Measurements from ENCODE around the gene ABHD12B.
"Not testable (repeated sequence)": the region's sequence is repeated elsewhere in the genome, so short reads cannot be mapped to it uniquely, and the experiment has no call there.

The ABHD12B gene

DNA sequence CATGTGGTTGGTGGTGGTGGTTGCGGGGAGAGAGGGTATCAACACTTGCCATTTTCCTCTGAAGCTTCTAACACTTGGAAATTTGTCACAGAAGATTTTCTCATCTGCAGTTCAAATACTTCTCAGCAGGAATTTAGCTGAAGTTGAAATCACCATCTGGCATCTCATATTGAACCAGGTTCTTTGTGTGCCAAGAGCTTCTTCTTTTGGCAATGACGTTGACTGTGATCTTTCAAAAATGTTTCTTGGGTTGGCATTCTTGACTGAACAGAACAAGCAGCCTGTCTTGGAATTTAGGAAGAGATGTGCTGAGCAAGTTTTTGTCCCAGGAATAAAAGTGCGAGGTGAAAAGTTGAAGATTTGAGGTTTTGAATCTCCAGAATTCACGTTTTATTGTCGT lies 32.2 kb upstream of the ABHD12B start:
- DNase-seq (ENCODE audit: low read depth), result no peak

DNA sequence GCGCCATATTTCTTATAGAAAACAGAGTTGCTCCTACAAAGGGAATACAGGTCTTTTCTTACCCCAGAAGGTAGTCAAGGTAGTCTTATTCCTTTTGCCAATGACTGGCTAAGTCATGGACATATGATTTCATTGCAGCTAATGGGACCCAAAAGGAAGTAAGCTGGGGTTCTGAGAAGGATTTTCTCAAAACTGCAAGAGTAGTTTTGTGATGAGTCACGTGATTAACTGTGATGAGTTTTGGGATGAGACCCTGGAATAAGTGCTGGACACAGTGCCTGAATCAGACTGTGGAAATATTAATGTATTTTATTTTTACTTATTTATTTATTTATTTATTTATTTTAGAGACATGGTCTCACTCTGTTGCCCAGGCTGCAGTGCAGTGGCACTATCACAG lies 27.5 kb upstream of the ABHD12B start:
- no peak for DNase-seq (ENCODE audit: low read depth)

DNA sequence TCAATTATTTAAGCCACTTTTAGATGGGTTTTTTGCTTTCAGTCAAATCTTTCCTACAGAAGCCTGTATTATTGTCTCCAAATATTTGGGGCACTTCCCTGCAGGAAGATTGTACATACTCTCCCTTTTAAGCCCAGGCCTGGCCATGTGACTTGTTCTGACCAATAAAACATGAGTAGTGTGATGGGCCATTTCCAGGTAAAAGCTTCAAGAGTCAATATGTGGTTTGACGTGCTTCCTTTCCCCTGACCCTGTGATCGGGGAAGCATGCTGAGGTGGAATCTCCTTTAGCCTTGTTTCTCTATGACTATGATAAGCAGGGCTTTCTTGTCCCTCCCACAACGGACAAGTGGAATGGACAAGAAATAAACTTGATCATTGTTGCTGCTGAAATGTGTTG lies 26.7 kb upstream of the ABHD12B start:
- DNase-seq (ENCODE audit: low read depth), result no peak

DNA sequence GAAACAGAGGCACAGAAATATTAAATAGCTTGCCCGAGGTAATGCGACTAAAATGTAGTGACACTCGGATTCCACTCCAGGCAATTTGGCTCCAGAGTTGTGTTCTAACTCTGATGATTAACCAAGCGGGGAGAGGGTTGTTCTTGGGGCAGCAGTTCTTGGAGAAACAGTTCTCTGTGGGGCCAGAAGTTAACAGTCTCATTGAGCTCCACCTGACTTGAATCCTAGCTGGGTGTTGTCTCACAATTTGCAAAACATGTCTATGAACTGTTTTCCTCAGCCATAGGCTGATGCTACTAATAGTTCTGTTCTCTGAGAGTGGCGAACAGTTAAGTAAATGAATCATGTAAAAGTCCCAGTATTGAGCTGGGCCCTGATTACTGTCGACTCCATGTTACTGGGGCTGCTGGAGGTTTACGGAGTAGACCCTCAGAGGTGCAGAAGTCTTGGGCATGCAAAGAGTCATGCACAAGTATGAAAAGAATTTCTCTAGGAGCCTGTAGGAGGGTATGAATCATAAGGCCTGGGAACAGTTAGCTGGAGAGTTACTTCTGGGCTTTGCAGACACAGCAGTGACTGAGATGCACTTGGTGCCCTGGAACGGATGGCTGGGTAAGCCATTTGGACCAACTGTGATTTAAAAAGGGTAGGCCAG lies 25.5 kb upstream of the ABHD12B start:
- peak; percentile 96 for DNase-seq (ENCODE audit: low read depth)

DNA sequence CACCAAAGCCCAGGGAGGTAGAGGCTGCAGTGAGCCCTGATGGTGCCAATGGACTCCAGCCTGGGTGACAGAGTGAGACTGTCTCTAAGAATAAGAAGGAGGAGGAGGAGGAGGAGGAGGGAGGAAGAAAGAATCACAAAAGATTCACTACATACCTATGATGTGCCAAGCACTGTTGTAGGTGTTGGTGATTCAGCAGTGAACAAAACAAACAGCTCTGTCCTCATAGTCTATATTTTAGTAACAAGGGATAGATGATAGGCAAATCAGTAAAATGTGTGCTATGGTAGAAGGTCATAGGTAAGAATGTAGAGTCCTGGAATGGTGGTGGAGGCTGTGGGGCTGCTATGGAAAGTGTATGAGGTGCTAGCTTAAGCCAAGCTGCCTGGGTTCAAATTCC lies 18.0 kb upstream of the ABHD12B start:
- no peak for DNase-seq (ENCODE audit: low read depth)

DNA sequence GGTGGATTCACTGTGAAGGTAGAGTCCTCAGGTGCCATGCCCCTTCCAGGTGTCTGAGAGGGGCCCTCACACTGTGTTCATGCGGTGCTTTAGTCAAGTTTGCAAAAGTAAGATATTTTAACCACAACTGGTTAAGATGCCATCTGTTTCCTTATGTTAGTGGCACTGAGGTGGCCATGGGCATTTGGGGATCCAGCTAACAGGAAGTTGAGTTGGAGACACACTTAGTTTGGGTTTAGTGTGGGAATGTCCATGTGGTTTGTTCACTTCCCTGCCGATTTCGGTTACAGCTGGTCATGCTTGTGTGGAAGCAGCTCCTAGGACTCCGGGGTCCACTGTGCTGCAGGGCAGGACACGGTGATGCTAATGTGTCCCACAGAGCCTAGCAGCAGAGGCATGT lies 17.3 kb upstream of the ABHD12B start:
- DNase-seq (ENCODE audit: low read depth), result no peak

DNA sequence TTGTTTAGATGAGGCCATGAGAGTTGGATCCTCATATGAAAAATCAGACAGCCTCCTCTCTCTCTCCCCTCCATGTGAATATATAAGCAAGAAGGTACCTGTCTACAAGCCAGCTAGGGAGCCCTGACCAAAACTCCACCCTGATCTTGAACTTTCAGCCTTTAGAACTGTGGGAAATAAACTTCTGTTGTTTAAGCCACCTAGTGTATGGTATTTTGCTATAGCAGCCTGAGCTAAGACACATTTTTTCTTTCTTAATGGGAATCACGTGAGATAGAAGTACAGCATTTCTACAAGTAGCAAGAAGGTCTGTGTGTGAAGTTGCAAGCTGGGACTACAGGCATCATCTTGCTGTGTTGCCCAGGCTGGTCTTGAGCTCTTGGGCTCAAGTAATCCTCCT lies 16.3 kb upstream of the ABHD12B start:
- DNase-seq (ENCODE audit: low read depth), result peak; percentile 49

DNA sequence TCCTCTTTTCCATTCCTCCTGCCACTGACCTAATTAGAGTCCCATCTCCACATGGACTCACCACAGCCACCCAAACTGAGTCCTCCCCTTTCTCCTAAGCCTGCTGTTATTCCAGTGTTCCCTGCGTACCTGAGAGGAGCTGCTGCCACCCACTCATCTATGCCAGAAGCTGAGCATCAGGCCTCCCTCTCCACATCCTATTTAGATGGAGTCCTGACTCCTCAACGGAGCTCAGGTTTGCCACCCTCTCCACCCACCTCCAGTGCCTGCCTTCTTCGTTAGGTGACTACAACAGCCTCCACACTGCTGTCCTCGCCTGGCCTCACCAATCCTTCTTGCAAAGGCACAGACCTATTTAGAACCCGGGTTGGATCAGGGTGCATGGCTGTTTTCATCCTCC lies 15.2 kb upstream of the ABHD12B start:
- DNase-seq (ENCODE audit: low read depth), result no peak

DNA sequence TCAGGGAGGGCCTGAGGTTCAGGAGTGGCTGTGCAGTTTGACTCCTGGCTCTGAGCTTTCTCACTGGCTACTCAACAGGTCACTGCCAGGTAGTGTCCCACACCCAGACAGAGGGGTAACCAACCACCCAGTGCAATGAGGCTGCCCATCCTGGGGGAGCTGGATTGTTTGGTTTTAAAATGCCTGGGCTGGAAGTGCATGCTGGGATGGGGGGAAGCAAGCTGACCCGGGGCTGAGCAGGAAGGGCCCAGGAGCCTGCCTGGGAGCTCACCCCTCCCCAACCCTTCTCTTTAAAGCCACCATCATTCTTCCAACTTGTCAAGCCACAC lies 12.6 kb upstream of the ABHD12B start:
- DNase-seq (ENCODE audit: low read depth), result no peak

DNA sequence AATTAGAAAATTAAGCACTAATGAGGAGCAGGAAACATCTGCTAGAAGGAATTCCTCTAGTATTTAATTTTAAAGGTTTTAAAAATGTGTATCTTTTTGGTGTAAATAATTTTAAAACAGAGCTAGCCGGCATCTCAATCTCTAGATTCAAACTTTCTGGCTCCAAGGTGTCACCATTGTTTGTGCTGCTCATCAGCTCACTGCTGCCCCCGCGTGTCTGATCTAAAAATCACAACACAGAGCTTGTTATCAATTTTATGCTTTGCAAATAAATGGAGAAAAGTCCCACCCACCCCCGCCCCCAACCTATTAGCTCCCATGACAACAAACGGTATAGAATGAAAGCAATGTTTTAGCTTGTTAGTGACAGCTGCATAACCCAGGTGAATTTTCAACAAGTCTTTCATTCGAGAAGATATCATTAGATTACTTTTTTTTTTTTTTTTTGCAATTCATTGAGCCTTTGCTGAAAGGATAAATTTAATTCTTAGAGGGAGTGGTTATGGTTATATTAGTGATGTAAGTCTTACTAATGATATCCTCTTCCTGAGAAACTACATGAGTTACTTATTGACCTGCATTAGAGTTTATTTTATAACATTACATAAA lies 11.3 kb upstream of the ABHD12B start:
- peak; percentile 86 for DNase-seq (ENCODE audit: low read depth)

DNA sequence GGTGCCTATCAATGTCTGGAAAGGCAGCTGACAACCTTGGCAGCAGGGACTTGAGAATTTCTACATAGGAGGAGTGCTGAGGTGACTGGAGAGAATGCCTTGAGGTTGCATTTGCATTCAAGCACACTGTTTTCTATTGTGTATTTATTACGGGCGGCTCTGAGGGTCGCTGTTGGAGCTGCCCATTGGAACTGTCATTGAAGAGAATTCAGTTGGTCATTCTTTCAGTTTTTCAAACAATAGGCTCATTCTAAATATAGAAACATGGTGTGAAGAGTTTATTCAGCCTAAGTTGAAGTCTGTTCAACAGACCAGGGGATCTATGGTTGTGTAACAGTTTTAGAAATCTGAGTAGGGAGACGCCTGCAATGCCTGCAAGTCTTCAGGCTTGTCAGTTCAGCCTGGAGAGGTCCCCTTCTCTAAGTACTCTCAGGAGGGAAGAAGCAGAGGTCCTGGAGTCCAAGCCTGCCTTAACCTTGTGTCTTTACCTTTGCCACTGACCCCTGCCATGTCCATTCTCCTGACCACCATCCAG lies 9.8 kb upstream of the ABHD12B start:
- no peak for DNase-seq (ENCODE audit: low read depth)

DNA sequence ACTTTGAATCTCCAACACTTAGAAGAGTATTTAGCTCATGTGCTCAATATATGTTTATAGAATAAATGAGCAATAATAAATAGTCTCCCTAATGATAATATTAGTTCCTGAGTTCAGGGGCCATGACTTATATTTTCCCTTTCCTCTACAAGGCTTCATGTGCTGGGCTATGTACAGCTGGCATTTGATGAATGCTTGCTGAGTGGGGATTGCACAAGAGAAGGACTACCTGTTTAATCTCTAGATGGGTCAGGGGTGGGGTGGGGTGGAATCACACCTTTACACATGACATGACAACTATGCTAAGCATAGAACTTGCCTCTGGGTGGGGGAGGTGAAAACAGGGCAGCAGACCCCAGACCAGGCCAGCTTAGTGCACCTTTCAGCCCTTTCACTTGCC lies 7.6 kb upstream of the ABHD12B start:
- DNase-seq (ENCODE audit: low read depth), result no peak

DNA sequence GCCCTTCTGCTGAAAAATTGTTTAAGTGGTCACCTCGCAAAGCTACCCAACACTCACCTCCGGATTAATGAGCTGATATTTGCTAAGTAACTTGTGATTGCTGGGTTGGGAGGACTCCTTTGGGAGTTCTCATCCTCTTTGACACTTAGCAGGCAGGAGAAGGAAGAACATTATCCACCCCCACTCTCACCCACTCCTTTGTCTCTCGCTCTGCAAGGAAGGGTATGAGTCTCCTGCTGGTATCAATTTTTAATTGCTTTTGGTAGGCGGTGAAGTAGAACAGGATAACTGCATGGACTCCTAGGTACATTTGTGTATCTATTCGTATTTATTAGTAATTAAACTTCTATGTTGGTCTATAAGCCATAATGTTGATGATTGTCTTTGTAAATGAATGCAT lies 6.9 kb upstream of the ABHD12B start:
- DNase-seq (ENCODE audit: low read depth), result no peak

DNA sequence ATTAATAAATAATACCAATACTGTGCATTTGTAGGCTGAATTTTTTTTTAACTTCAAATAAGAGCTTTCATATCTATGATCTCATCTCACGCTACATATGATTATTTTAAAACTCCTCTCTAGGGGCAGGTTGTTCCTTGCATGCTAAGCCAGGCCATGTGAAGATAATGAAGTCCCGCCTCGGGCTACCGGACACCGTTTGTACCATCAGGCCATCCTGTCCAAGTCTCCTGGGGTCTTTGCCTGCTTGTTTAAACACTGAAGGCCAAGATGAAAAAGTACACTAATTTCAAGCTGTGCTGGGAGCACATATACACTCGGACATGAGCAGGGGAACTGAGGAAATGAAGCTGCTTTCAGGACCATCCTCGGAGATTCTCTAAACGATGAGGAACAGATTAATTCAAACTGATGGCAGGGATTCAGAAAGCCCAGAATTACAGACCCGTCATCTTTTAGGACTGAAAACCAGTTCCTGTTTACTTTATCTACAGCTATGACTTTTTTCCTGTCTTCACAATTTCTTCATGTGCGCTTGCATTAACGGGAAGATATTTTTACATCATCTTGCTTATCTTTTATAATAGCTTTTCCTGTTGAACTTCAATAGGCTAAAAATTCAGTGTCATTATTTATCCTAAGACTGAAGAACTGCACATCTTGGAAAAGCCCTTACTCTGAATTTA lies 6.3 kb upstream of the ABHD12B start:
- peak; percentile 67 for DNase-seq (ENCODE audit: low read depth)

DNA sequence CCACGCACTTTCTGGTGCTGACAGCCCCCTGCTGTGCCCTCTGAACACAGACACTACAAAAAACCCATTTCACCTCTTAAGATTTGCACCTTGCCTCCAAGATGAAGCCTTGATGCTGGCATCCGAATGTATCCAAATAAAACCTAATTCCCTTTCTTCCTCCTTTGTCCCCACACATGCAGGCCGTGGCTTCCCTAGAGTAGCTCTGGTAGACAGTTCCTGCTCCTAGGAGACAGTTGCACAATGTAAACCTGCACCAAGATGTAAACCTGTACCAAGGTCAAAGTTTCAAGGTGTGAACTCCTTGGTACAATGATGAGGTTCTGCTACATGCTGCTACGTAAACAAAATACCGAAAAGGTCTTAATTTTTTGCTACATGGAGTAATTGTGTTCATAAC lies 625 bp upstream of the ABHD12B start:
- DNase-seq (ENCODE audit: low read depth), result no peak

DNA sequence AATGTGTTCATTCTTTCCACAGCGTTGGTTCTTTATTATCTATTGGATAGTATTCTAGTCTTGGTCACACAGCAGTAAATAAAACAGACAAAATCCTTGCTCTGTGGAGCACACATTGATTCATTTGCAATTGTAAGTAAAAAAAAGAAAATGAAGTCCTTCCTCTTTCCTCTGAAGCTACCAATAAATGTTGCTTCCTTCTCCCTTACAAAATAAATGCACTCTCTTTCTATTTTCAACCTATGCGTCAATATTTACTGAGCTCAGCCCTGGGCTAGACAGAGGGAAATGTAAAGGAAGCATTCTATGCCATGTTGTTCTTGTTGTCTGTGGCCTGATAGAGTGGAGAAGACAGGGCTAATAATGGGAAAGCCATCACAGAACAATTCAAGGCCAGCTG lies 2.9 kb downstream of the ABHD12B start:
- DNase-seq (ENCODE audit: low read depth), result no peak

DNA sequence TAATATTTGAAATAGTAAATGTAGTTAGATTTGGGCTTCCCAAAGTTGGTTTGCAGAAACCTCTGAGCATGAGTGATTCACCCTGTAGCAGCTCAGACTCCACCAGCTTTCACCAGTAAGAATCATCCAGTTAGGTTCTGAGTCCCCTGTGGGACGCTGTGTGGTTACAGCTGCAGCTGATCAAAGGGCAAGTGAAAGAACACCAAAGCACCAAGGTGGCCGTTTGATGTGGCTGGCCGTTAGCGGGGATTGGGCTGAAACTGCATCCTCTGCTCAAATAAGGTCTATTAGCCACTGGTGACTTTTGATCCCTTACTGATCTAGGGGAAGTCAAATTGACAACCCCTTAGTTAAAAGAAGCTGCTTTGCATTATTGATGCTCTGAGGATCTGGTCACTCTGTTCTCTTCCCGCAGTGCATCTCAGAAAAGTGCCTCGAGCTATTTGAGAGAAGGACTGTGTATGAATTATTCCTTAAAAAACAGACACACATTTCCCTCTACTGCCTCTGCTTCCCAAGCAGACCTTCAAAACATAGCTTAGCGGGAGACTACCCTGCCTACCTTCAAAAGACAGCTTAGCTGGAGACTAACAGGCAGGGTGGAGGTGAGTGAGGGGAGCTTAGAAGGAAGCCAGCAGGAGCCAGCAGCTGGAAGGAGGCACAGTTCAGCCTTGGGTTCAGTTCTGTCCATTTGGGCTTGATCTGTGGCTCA lies 3.7 kb downstream of the ABHD12B start:
- DNase-seq (ENCODE audit: low read depth), result peak; percentile 39

DNA sequence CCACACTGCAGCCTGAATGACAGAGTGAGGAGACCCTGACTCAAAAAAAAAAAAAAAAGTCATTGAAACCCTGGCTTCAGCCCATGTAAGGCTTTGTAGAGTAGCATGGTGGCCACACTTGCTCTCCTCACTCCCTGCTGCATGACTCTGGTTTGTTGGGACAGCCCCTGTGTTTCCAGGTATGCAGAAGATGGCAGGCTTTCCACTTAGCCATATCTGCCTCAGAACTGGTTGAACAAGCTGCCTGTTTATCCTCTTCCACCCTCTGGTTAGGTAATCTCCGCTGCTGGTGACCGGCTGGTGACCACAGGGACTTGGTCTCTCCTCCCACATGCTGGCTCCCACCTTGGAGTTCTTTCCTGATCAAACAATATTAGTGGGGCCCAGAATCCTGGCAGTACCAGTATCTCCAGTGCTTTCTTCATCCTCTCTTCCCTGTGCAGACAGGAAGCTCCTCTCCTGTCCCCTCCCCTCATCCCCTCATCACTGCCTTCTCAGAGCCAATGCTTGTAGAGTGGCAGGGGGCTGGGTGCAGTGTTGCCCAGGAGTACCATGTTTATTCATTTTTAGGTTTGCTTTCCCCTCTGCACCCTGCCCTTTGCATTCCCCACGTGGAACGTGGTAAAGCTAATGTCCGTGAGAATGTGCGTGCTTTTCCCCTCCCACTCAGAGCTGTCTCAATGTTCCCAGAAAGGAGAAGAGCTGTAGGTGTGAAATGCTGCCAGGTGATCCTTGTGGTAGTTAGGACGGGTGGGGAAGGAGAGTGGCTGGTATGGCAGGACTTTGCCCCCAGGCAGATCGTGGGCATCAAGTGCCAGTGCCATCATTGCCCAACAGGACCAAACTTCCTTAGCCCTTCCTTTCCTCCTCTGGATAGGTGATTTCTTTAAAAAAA lies 11.3 kb downstream of the ABHD12B start:
- DNase-seq (ENCODE audit: low read depth), result no peak

DNA sequence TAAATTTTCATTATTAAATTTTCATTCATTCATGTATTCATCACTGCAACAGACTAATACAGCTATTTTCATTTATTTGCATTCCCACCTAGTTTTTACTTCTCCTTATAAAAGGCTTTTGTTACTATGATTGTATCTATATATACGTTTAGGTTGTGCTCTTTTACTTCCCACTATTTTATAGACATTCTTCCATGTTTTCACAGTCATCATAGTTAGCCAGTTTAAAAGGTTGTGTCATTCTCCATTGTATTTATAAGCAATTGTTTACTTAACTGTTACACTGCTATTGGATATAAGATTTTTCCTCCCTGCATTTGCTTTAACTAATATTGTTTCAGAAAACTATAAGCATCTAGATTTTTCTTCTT lies 12.0 kb downstream of the ABHD12B start:
- no peak for DNase-seq (ENCODE audit: low read depth)

DNA sequence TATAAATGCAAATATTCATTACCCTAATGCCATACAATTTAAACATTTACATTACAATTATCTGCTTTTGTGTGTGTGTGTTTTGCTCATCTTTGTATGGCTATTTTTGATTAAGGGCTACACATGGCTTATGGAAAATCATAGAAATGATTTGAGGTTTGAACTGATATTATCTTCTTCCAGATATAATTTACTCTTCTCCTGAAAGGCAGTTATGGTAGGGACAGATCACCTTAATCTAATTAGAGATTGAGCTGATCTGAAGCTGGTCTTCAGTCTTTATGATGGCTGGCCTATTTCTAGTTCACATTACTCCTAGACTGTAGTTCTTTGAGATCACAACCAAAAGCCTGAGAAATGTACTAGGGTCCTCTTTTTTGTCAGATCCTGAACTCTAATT lies 15.6 kb downstream of the ABHD12B start:
- no peak for DNase-seq (ENCODE audit: low read depth)

DNA sequence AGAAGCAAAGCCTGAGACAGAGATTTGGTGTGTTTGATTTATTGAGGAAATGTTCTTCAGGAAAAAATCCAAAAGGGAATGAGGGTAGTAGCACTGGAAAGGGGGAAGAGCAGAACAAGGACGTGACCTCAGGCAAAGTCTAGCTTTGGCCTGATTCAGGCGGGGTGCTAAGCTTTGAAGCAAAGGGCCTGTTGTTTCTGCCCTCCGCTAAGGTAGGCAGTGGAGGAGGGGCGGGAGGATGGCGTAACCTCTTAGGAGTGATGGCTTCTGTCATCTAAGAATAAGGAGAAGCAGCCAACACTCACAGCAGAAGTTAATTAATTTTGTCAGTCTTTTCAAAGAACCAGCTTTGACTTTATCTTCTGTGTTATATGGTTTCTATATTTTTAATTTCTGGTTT lies 20.4 kb downstream of the ABHD12B start:
- DNase-seq (ENCODE audit: low read depth), result no peak

DNA sequence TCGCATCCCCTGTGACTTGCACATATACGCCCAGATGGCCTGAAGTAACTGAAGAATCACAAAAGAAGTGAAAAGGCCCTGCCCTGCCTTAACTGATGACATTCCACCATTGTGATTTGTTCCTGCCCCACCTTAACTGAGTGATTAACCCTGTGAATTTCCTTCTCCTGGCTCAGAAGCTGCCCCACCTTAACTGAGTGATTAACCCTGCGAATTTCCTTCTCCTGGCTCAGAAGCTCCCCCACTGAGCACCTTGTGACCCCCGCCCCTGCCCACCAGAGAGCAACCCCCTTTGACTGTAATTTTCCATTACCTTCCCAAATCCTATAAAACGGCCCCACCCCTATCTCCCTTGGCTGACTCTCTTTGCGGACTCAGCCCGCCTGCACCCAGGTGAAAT lies 24.6 kb downstream of the ABHD12B start:
- DNase-seq (ENCODE audit: low read depth), result not testable (repeated sequence)

All from ELR (cell line).